Liver (tissue), 9 donors: Measurements from ENCODE around the gene GLIS1. TPM values are rescaled to one million over a fixed set of nuclear protein-coding genes. Genes with fewer than 3 reads are reported as not detected.

Experiments used
- DNase-seq: peaks from one replicate; pipeline ENCODE4 v3.0.0-alpha.2; 2017; ENCODE audit warnings: low spot score
- H3K27ac ChIP-seq, 2 donors: one replicate each; pipeline ENCODE4 v1.7.0; 2013; ENCODE audit warnings: inconsistent platforms in 2 of 2, low read length in 2 of 2, control low read depth in 1 of 2, low read depth in 1 of 2, mild to moderate bottlenecking in 1 of 2
- H3K27me3 ChIP-seq, 4 donors: one replicate each; pipeline versions ENCODE4 v1.6.1 to v1.7.0; 2013; ENCODE audit warnings: low read length in 3 of 4, inconsistent platforms in 1 of 4, mild to moderate bottlenecking in 1 of 4, moderate library complexity in 1 of 4; ENCODE audit not compliant: control insufficient read depth in 4 of 4, insufficient read depth in 4 of 4
- H3K36me3 ChIP-seq, 4 donors: one replicate each; pipeline versions ENCODE4 v1.6.1 to v1.7.0; 2013; ENCODE audit warnings: low read length in 3 of 4, mild to moderate bottlenecking in 3 of 4, low read depth in 1 of 4, moderate library complexity in 1 of 4; ENCODE audit not compliant: control insufficient read depth in 4 of 4, insufficient read depth in 3 of 4
- H3K4me1 ChIP-seq, 4 donors: one replicate each; pipeline versions ENCODE4 v1.6.1 to v1.7.0; 2013; ENCODE audit warnings: low read length in 3 of 4, mild to moderate bottlenecking in 3 of 4, moderate library complexity in 1 of 4; ENCODE audit not compliant: control insufficient read depth in 4 of 4, insufficient read depth in 4 of 4
- H3K4me3 ChIP-seq, 3 donors: one replicate each; pipeline versions ENCODE4 v1.6.1 to v1.7.0; 2013; ENCODE audit warnings: low read length in 3 of 3, control low read depth in 1 of 3, low read depth in 1 of 3, mild to moderate bottlenecking in 1 of 3
- H3K9ac ChIP-seq, 2 donors: one replicate each; pipeline ENCODE4 v1.7.0; 2013; ENCODE audit warnings: low read length in 2 of 2, mild to moderate bottlenecking in 2 of 2, moderate library complexity in 2 of 2, control low read depth in 1 of 2, low read depth in 1 of 2
- H3K9me3 ChIP-seq, 4 donors: one replicate each; pipeline versions ENCODE4 v1.6.1 to v1.7.0; 2013; ENCODE audit warnings: low read length in 3 of 4; ENCODE audit not compliant: control insufficient read depth in 4 of 4
- ATF3 ChIP-seq: IDR thresholded peaks from 2 replicates; pipeline ENCODE4 v1.6.1; 2016; ENCODE audit warnings: antibody characterized with exemption
- EGR1 ChIP-seq, 2 donors: IDR thresholded peaks; 2 replicates each; pipeline ENCODE4 v1.6.1; 2016 to 2018; ENCODE audit warnings: antibody characterized with exemption in 2 of 2, low read depth in 2 of 2
- FOXA1 ChIP-seq: IDR thresholded peaks from 2 replicates; pipeline ENCODE4 v1.6.1; 2016; ENCODE audit warnings: antibody characterized with exemption
- FOXA2 ChIP-seq: IDR thresholded peaks from 2 replicates; pipeline ENCODE4 v1.6.1; 2016; ENCODE audit warnings: antibody characterized with exemption
- GABPA ChIP-seq, 2 donors: IDR thresholded peaks in 1 of 2; conservative IDR thresholded peaks in 1 of 2; 2 replicates each; pipeline ENCODE4 v1.6.1; 2016; ENCODE audit warnings: antibody characterized with exemption in 2 of 2, mild to moderate bottlenecking in 1 of 2, moderate library complexity in 1 of 2
- HNF4A ChIP-seq, 2 donors: conservative IDR thresholded peaks; 2 replicates each; pipeline ENCODE4 v1.6.1; 2016; ENCODE audit warnings: antibody characterized with exemption in 2 of 2, mild to moderate bottlenecking in 2 of 2
- HNF4G ChIP-seq: IDR thresholded peaks from 2 replicates; pipeline ENCODE4 v1.6.1; 2016; ENCODE audit warnings: antibody characterized with exemption
- JUND ChIP-seq, 2 donors: IDR thresholded peaks; 2 replicates each; pipeline ENCODE4 v1.6.1; 2016; ENCODE audit warnings: antibody characterized with exemption in 2 of 2
- NR2F2 ChIP-seq: IDR thresholded peaks from 2 replicates; pipeline ENCODE4 v1.6.1; 2016; ENCODE audit warnings: antibody characterized with exemption
- RXRA ChIP-seq, 2 donors: IDR thresholded peaks; 2 replicates each; pipeline ENCODE4 v1.6.1; 2017 to 2018; ENCODE audit warnings: antibody characterized with exemption in 2 of 2, mild to moderate bottlenecking in 1 of 2
- SP1 ChIP-seq: IDR thresholded peaks from 2 replicates; pipeline ENCODE4 v1.6.1; 2018; ENCODE audit warnings: antibody characterized with exemption, mild to moderate bottlenecking
- TAF1 ChIP-seq: conservative IDR thresholded peaks from 2 replicates; pipeline ENCODE4 v1.6.1; 2016; ENCODE audit warnings: antibody characterized with exemption, mild to moderate bottlenecking
- YY1 ChIP-seq: IDR thresholded peaks from 2 replicates; pipeline ENCODE4 v1.6.1; 2016; ENCODE audit warnings: antibody characterized with exemption, mild to moderate bottlenecking
- WGBS: extraction: QIAGEN DNeasy Blood & Tissue Kit; methylation state at CpG from one replicate; pipeline ENCODE4 v1.1.7; 2013; 5-methylcytosine and 5-hydroxymethylcytosine counted together
- polyA plus RNA-seq, 2 donors: library from polyadenylated mRNA; stranded (reverse) in 1 of 2; unstranded in 1 of 2; fragments of 200-250 nt in 1 of 2; fragments of >200 nt in 1 of 2; fragmentation: Nextera tagmentation in 1 of 2; extraction: Ambion mirVana in 1 of 2; gene quantifications; one replicate each; pipeline versions ENCODE4 v1.2.1 to v1.2.3, GENCODE V29; 2013 to 2015
- total RNA-seq, 2 donors: library from RNA; depleted of rRNA; stranded (reverse); fragments of >200 nt; gene quantifications; one replicate each; pipeline ENCODE4 v1.2.3, GENCODE V29; 2014
- TF ChIP-seq, protein P1 (sequence below): IDR thresholded peaks from 2 replicates; pipeline ENCODE4 v1.6.1; 2016; ENCODE audit warnings: antibody characterized with exemption
- TF ChIP-seq, protein P2 (sequence below): IDR thresholded peaks from 2 replicates; pipeline ENCODE4 v1.6.1; 2016; ENCODE audit warnings: antibody characterized with exemption
- TF ChIP-seq, protein P3 (sequence below): fragments of 150-350 bp; IDR thresholded peaks from 2 replicates; pipeline ENCODE4 v1.5.1; 2017; ENCODE audit warnings: improper control_type of control experiment, low read depth, low read length; ENCODE audit not compliant: missing input control
- donor health status: healthy.
- donor health status: healthy.
- donor health status: healthy.
- donor health status: healthy.
- donor health status: healthy.

The GLIS1 gene
- total and polyA plus RNA-seq, 4 donors: under 0.01 to 0.05 TPM; not detected in 2

- 92% methylated on average over 4 of the region's 4 CpGs for WGBS
- H3K9me3 ChIP-seq: no peaks in the 10 kb centered on the region
- no peak for DNase-seq
Measured at GRCh38 chr1:53573931-53574330, 165.0 kb downstream of the GLIS1 start.

GRCh38 chr1:53573522-53573921, 165.4 kb downstream of the GLIS1 start:
- Histone ChIP-seq H3K36me3 (no peaks in the 10 kb centered on the region), H3K4me1 (no peaks in the 10 kb centered on the region), H3K4me3 (no peak overlapping the region), H3K9ac (no peak overlapping the region), H3K9me3 (no peaks in the 10 kb centered on the region), H3K27ac (no peak overlapping the region), H3K27me3 (no peaks in the 10 kb centered on the region)
- TF ChIP-seq, protein P1, sequence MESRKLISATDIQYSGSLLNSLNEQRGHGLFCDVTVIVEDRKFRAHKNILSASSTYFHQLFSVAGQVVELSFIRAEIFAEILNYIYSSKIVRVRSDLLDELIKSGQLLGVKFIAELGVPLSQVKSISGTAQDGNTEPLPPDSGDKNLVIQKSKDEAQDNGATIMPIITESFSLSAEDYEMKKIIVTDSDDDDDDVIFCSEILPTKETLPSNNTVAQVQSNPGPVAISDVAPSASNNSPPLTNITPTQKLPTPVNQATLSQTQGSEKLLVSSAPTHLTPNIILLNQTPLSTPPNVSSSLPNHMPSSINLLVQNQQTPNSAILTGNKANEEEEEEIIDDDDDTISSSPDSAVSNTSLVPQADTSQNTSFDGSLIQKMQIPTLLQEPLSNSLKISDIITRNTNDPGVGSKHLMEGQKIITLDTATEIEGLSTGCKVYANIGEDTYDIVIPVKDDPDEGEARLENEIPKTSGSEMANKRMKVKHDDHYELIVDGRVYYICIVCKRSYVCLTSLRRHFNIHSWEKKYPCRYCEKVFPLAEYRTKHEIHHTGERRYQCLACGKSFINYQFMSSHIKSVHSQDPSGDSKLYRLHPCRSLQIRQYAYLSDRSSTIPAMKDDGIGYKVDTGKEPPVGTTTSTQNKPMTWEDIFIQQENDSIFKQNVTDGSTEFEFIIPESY: no peak
- TF ChIP-seq ATF3 (no peak), YY1 (no peak), HNF4G (no peak), EGR1 (IDR thresholded peaks at IDR 0.05; ENCODE audit: low read depth in 2 of 2) (no peak), JUND (IDR thresholded peaks at IDR 0.05) (no peak), TAF1 (no peak)
- TF ChIP-seq, protein P2, sequence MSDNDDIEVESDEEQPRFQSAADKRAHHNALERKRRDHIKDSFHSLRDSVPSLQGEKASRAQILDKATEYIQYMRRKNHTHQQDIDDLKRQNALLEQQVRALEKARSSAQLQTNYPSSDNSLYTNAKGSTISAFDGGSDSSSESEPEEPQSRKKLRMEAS: no peak
- no peak for DNase-seq
- 94% methylated on average over 8 of the region's 8 CpGs for WGBS

More at GRCh38 chr1:53573931-53574330, 165.0 kb downstream of the GLIS1 start:
- H3K4me3 ChIP-seq: no peak overlapping the region
- no peaks in the 10 kb centered on the region for H3K36me3 ChIP-seq
- H3K27ac ChIP-seq: no peak overlapping the region
- H3K9ac ChIP-seq: no peak overlapping the region
- H3K4me1 ChIP-seq: no peaks in the 10 kb centered on the region
- H3K27me3 ChIP-seq: no peaks in the 10 kb centered on the region
- TF ChIP-seq, protein P3, sequence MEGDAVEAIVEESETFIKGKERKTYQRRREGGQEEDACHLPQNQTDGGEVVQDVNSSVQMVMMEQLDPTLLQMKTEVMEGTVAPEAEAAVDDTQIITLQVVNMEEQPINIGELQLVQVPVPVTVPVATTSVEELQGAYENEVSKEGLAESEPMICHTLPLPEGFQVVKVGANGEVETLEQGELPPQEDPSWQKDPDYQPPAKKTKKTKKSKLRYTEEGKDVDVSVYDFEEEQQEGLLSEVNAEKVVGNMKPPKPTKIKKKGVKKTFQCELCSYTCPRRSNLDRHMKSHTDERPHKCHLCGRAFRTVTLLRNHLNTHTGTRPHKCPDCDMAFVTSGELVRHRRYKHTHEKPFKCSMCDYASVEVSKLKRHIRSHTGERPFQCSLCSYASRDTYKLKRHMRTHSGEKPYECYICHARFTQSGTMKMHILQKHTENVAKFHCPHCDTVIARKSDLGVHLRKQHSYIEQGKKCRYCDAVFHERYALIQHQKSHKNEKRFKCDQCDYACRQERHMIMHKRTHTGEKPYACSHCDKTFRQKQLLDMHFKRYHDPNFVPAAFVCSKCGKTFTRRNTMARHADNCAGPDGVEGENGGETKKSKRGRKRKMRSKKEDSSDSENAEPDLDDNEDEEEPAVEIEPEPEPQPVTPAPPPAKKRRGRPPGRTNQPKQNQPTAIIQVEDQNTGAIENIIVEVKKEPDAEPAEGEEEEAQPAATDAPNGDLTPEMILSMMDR: no peak
- TF ChIP-seq EGR1 (IDR thresholded peaks at IDR 0.05; ENCODE audit: low read depth in 2 of 2): no peak
- TF ChIP-seq RXRA (IDR thresholded peaks at IDR 0.05): no peak
- TF ChIP-seq JUND (IDR thresholded peaks at IDR 0.05): no peak
- no peak for TF ChIP-seq NR2F2
- TF ChIP-seq, protein P2: no peak
- TF ChIP-seq YY1: no peak
- TF ChIP-seq ATF3: no peak
- TF ChIP-seq FOXA1: no peak

DNA sequence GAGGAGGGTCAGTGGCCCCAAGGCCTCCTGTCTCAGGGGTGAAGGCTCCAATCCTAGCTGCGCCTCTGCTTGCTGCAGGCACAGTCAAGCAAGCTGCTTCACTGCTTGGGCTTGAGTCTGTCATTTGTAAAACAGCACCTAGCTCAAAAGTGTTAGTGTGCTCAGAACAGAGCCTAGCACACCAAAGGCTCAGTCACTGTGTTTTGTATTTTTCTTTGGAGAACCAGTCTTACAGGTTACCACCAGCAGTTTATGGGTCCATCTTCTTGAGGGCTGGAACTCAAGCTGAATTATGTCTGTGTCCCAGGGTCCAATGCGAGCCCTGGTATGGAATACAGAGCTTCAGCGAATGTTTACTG, 166.2 kb downstream of the GLIS1 start:
- H3K4me3 ChIP-seq: no peak overlapping the region
- H3K9me3 ChIP-seq: no peaks in the 10 kb centered on the region
- H3K4me1 ChIP-seq: no peaks in the 10 kb centered on the region
- no peak overlapping the region for H3K9ac ChIP-seq
- H3K27ac ChIP-seq: no peak overlapping the region
- 84% methylated on average over 3 of the region's 3 CpGs for WGBS
- H3K27me3 ChIP-seq: no peaks in the 10 kb centered on the region
- no peak for DNase-seq
- no peak for TF ChIP-seq FOXA2
- no peak for TF ChIP-seq GABPA (IDR thresholded peaks at IDR 0.05 in 1 of 2, conservative IDR thresholded peaks at IDR 0.05 in 1 of 2)
- no peak for TF ChIP-seq HNF4A (conservative IDR thresholded peaks at IDR 0.05)
- no peak for TF ChIP-seq FOXA1
- no peak for TF ChIP-seq NR2F2
- no peak for TF ChIP-seq EGR1 (IDR thresholded peaks at IDR 0.05; ENCODE audit: low read depth in 2 of 2)
- TF ChIP-seq YY1: no peak
- TF ChIP-seq HNF4G: no peak
- TF ChIP-seq, protein P2: no peak
- TF ChIP-seq TAF1: no peak
- TF ChIP-seq, protein P1: no peak
- TF ChIP-seq, protein P3: no peak
- TF ChIP-seq SP1: no peak
- H3K36me3 ChIP-seq: no peaks in the 10 kb centered on the region
